Measurements from ENCODE around the gene AIPL1. TPM values are rescaled to one million over a fixed set of nuclear protein-coding genes. Genes with fewer than 3 reads are reported as not detected.

The AIPL1 gene
- total and polyA plus RNA-seq, 2 of the 13 experiments (the other 11 are each of a cell fraction or from before 2014, with no cell fraction given): not detected

DNA sequence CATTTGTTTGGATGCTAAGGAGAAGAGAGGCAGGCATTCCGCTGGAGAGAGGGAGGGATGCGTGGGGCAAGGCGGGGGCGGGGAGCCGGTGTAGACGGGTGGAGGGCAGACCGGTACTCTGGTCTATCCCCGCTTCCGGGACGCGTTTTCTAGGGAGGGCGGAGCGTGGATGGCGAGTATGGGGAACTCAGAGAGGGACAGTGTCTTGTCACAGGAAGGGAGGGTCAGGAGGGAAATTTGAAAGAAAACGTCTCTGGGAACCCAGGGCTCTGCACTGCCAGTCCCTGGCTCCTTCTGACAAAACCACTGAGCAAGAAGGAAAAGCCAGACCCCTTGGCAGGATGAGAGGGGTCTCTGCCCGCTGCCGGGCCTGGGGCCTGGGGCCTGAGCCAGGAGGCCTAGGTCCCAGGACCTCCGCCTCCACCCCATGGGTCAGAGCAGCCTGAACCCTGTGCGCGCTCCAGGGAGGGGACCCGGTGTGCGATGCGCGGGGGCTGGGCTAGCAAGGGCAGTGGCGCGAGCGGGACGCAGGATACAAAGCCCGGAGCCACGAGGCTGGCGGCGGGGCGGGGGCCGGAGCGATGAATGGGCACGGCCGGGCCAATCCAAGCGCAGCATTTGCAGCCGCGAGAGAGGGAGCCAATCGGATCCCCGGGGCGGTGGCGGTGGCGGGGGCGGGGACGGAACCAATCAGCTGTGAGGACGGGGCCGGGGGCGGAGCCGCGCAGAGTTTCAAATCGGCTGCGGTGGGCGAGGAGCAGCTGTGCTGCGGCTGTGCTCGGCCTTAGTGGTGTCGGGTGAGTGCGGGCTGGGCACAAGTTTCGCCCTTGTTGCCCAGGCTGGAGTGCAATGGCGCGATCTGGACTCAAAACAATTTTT is 9.0 kb upstream of the AIPL1 start, which contains the start of gene PIMREG (continued):
- TF ChIP-seq PAWR (CRISPR knock-in tag; IDR thresholded peaks at IDR 0.05; ENCODE audit: borderline replicate concordance) (no peak), ZFP36L1 (CRISPR knock-in tag; IDR thresholded peaks at IDR 0.05) (peak; percentile 76; the same call in 1 of the 2 replicates), CBX2 (IDR thresholded peaks at IDR 0.05; ENCODE audit: low read depth, low read length) (no peak), CBX2 (CRISPR knock-in tag; IDR thresholded peaks at IDR 0.05; ENCODE audit: low read depth) (no peak), ZNF879 (CRISPR knock-in tag; IDR thresholded peaks at IDR 0.05) (0 out of 2 replicates have a peak, but pooled peaks have one; percentile 79), ARNTL (CRISPR knock-in tag; IDR thresholded peaks at IDR 0.05) (peak; percentile 85), ZNF501 (CRISPR knock-in tag; IDR thresholded peaks at IDR 0.05) (peak; percentile 93), PAX8 (CRISPR knock-in tag; IDR thresholded peaks at IDR 0.05; ENCODE audit: borderline replicate concordance) (0 out of 2 replicates have a peak, but pooled peaks have one; percentile 70), KLF9 (CRISPR knock-in tag; IDR thresholded peaks at IDR 0.05; ENCODE audit: low read depth) (no peak), CBFB (CRISPR knock-in tag; IDR thresholded peaks at IDR 0.05) (peak; percentile 27; the same call in 1 of the 2 replicates), ZNF446 (CRISPR knock-in tag; IDR thresholded peaks at IDR 0.05) (peak; percentile 73; the same call in 1 of the 2 replicates), ZMAT3 (CRISPR knock-in tag; conservative IDR thresholded peaks at IDR 0.05) (peak; percentile 74; the same call in 1 of the 2 replicates), ZMYM2 (CRISPR knock-in tag; IDR thresholded peaks at IDR 0.05) (no peak)
- TF ChIP-seq, protein P1, sequence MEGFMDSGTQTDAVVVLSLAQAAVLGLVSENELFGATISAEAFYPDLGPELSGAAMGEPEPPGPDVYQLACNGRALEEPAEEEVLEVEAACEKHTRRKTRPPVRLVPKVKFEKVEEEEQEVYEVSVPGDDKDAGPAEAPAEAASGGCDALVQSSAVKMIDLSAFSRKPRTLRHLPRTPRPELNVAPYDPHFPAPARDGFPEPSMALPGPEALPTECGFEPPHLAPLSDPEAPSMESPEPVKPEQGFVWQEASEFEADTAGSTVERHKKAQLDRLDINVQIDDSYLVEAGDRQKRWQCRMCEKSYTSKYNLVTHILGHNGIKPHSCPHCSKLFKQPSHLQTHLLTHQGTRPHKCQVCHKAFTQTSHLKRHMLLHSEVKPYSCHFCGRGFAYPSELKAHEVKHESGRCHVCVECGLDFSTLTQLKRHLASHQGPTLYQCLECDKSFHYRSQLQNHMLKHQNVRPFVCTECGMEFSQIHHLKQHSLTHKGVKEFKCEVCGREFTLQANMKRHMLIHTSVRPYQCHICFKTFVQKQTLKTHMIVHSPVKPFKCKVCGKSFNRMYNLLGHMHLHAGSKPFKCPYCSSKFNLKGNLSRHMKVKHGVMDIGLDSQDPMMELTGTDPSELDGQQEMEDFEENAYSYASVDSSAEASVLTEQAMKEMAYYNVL (CRISPR knock-in tag; IDR thresholded peaks at IDR 0.05; ENCODE audit: borderline replicate concordance): peak; percentile 7; the same call in 1 of the 2 replicates
- TF ChIP-seq, protein P2, sequence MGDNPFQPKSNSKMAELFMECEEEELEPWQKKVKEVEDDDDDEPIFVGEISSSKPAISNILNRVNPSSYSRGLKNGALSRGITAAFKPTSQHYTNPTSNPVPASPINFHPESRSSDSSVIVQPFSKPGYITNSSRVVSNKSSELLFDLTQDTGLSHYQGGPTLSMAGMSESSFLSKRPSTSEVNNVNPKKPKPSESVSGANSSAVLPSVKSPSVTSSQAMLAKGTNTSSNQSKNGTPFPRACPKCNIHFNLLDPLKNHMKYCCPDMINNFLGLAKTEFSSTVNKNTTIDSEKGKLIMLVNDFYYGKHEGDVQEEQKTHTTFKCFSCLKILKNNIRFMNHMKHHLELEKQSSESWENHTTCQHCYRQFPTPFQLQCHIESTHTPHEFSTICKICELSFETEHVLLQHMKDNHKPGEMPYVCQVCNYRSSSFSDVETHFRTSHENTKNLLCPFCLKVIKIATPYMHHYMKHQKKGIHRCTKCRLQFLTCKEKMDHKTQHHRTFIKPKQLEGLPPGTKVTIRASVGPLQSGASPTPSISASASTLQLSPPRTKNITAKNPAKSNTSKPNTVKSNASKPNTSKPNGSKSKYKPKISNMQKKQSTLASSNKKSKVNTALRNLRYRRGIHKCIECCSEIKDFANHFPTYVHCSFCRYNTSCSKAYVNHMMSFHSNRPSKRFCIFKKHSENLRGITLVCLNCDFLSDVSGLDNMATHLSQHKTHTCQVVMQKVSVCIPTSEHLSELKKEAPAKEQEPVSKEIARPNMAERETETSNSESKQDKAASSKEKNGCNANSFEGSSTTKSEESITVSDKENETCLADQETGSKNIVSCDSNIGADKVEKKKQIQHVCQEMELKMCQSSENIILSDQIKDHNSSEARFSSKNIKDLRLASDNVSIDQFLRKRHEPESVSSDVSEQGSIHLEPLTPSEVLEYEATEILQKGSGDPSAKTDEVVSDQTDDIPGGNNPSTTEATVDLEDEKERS (CRISPR knock-in tag; IDR thresholded peaks at IDR 0.05): peak; percentile 30; the same call in 1 of the 2 replicates
- TF ChIP-seq, protein P3, sequence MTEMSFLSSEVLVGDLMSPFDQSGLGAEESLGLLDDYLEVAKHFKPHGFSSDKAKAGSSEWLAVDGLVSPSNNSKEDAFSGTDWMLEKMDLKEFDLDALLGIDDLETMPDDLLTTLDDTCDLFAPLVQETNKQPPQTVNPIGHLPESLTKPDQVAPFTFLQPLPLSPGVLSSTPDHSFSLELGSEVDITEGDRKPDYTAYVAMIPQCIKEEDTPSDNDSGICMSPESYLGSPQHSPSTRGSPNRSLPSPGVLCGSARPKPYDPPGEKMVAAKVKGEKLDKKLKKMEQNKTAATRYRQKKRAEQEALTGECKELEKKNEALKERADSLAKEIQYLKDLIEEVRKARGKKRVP (CRISPR knock-in tag; IDR thresholded peaks at IDR 0.05): no peak
- TF ChIP-seq, protein P4, sequence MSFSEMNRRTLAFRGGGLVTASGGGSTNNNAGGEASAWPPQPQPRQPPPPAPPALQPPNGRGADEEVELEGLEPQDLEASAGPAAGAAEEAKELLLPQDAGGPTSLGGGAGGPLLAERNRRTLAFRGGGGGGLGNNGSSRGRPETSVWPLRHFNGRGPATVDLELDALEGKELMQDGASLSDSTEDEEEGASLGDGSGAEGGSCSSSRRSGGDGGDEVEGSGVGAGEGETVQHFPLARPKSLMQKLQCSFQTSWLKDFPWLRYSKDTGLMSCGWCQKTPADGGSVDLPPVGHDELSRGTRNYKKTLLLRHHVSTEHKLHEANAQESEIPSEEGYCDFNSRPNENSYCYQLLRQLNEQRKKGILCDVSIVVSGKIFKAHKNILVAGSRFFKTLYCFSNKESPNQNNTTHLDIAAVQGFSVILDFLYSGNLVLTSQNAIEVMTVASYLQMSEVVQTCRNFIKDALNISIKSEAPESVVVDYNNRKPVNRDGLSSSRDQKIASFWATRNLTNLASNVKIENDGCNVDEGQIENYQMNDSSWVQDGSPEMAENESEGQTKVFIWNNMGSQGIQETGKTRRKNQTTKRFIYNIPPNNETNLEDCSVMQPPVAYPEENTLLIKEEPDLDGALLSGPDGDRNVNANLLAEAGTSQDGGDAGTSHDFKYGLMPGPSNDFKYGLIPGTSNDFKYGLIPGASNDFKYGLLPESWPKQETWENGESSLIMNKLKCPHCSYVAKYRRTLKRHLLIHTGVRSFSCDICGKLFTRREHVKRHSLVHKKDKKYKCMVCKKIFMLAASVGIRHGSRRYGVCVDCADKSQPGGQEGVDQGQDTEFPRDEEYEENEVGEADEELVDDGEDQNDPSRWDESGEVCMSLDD (CRISPR knock-in tag; IDR thresholded peaks at IDR 0.05; ENCODE audit: borderline replicate concordance): no peak
- TF ChIP-seq, protein P5, sequence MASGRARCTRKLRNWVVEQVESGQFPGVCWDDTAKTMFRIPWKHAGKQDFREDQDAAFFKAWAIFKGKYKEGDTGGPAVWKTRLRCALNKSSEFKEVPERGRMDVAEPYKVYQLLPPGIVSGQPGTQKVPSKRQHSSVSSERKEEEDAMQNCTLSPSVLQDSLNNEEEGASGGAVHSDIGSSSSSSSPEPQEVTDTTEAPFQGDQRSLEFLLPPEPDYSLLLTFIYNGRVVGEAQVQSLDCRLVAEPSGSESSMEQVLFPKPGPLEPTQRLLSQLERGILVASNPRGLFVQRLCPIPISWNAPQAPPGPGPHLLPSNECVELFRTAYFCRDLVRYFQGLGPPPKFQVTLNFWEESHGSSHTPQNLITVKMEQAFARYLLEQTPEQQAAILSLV (CRISPR knock-in tag; IDR thresholded peaks at IDR 0.05; ENCODE audit: borderline replicate concordance): no peak; the same call in 1 of the 2 replicates
